HepG2 (cell line): ENCODE data around the gene TEKTIP1. TPM values are rescaled to one million over a fixed set of nuclear protein-coding genes. Genes with fewer than 3 reads are reported as not detected.
A peak's percentile ranks its signal among the peaks of the same experiment; 100 is the strongest.

Source experiments
- AGO1 ChIP-seq: fragments of 200-400 bp; formaldehyde crosslinking; IDR thresholded peaks from 2 replicates; pipeline ENCODE4 v1.6.1; 2017; ENCODE audit warnings: mild to moderate bottlenecking, low read depth, low read length, moderate library complexity; ENCODE audit not compliant: poor library complexity, severe bottlenecking
- ARID2 ChIP-seq: sonication (generic); formaldehyde crosslinking; IDR thresholded peaks from 2 replicates; pipeline ENCODE4 v1.8.1; 2022; ENCODE audit warnings: mild to moderate bottlenecking, missing genetic modification reagents, borderline replicate concordance
- ATF7-NPFF ChIP-seq: sonication (generic); formaldehyde crosslinking; IDR thresholded peaks from 2 replicates; pipeline ENCODE4 v1.8.1; 2023; ENCODE audit warnings: mild to moderate bottlenecking, low read depth, missing genetic modification reagents, moderate library complexity
- CBX2 ChIP-seq, 2 experiments: fragments of 200-600 bp in 1 of 2; sonication (generic); formaldehyde crosslinking in 1 of 2; IDR thresholded peaks; 2 replicates each; pipeline versions ENCODE4 v1.7.0 to v1.8.1; 2018 to 2022; ENCODE audit warnings: low read depth in 2 of 2, low read length in 1 of 2, mild to moderate bottlenecking in 1 of 2, missing genetic modification reagents in 1 of 2
- GATAD2A ChIP-seq: IDR thresholded peaks from 2 replicates; pipeline ENCODE4 v1.6.1; 2016
- HNF4G ChIP-seq, 2 experiments: sonication (generic) in 1 of 2; formaldehyde crosslinking in 1 of 2; IDR thresholded peaks; 2 replicates each; pipeline versions ENCODE4 v1.4.0 to v1.6.1; 2011 to 2020; ENCODE audit warnings: borderline replicate concordance in 2 of 2, low read depth in 2 of 2, mild to moderate bottlenecking in 2 of 2, low read length in 1 of 2, missing genetic modification reagents in 1 of 2, moderate library complexity in 1 of 2
- HOXD1 ChIP-seq: sonication (generic); formaldehyde crosslinking; IDR thresholded peaks from 2 replicates; pipeline ENCODE4 v1.5.0; 2020; ENCODE audit warnings: missing genetic modification reagents
- IRX3 ChIP-seq: sonication (generic); formaldehyde crosslinking; IDR thresholded peaks from 2 replicates; pipeline ENCODE4 v1.8.1; 2023; ENCODE audit warnings: mild to moderate bottlenecking, low read depth, missing genetic modification reagents, borderline replicate concordance
- MTA1 ChIP-seq: sonication (generic); formaldehyde crosslinking; IDR thresholded peaks from 2 replicates; pipeline ENCODE4 v1.4.0; 2020; ENCODE audit warnings: missing genetic modification reagents, mild to moderate bottlenecking, borderline replicate concordance
- ONECUT2 ChIP-seq: sonication (generic); formaldehyde crosslinking; IDR thresholded peaks from 2 replicates; pipeline ENCODE4 v1.4.0; 2020; ENCODE audit warnings: missing genetic modification reagents
- RXRA ChIP-seq: sonication (generic); formaldehyde crosslinking; IDR thresholded peaks from 2 replicates; pipeline ENCODE4 v1.5.1; 2020; ENCODE audit warnings: missing genetic modification reagents
- SAP130 ChIP-seq: IDR thresholded peaks from 2 replicates; pipeline ENCODE4 v1.6.1; 2016; ENCODE audit warnings: low read depth
- SMC3 ChIP-seq: IDR thresholded peaks from 2 replicates; pipeline ENCODE4 v1.6.1; 2011; ENCODE audit warnings: low read length, improper control_type of control experiment
- SOX13 ChIP-seq, 3 experiments: fragments of 450-650 bp in 1 of 3; sonication (generic) in 1 of 3; formaldehyde crosslinking in 1 of 3; IDR thresholded peaks in 2 of 3; conservative IDR thresholded peaks in 1 of 3; 2 replicates each; pipeline versions ENCODE4 v1.5.0 to v1.6.1; 2016 to 2020; ENCODE audit warnings: antibody characterized with exemption in 1 of 3, mild to moderate bottlenecking in 1 of 3, missing compliant biosample characterization in 1 of 3, missing genetic modification reagents in 1 of 3, moderate library complexity in 1 of 3
- SP1 ChIP-seq, 2 experiments: fragments of 450-650 bp in 1 of 2; sonication (generic) in 1 of 2; formaldehyde crosslinking in 1 of 2; IDR thresholded peaks; 2 replicates each; pipeline versions ENCODE4 v1.4.0 to v1.6.1; 2016 to 2020; ENCODE audit warnings: missing genetic modification reagents in 1 of 2
- SRY ChIP-seq: sonication (generic); formaldehyde crosslinking; IDR thresholded peaks from 2 replicates; pipeline ENCODE4 v1.8.0; 2022; ENCODE audit warnings: mild to moderate bottlenecking, missing genetic modification reagents
- ZFP82 ChIP-seq: sonication (generic); formaldehyde crosslinking; IDR thresholded peaks from 2 replicates; pipeline ENCODE4 v1.5.1; 2020; ENCODE audit warnings: mild to moderate bottlenecking, missing genetic modification reagents, borderline replicate concordance
- ZNF44 ChIP-seq: sonication (generic); formaldehyde crosslinking; IDR thresholded peaks from 2 replicates; pipeline ENCODE4 v1.5.1; 2020; ENCODE audit warnings: mild to moderate bottlenecking, missing genetic modification reagents
- ZNF543 ChIP-seq: sonication (generic); formaldehyde crosslinking; IDR thresholded peaks from 2 replicates; pipeline ENCODE4 v1.4.0; 2020; ENCODE audit warnings: mild to moderate bottlenecking, missing genetic modification reagents
- ZNF7 ChIP-seq: IDR thresholded peaks from 2 replicates; pipeline ENCODE4 v1.6.1; 2016; ENCODE audit warnings: missing biosample characterization, missing genetic modification reagents
- ZNF790 ChIP-seq: sonication (generic); formaldehyde crosslinking; IDR thresholded peaks from 2 replicates; pipeline ENCODE4 v1.8.0; 2022; ENCODE audit warnings: missing genetic modification reagents, mild to moderate bottlenecking, borderline replicate concordance
- ZNF816 ChIP-seq: sonication (generic); formaldehyde crosslinking; IDR thresholded peaks from 2 replicates; pipeline ENCODE4 v1.8.0; 2022; ENCODE audit warnings: missing genetic modification reagents, mild to moderate bottlenecking, borderline replicate concordance
- polyA plus RNA-seq, 8 experiments: library from polyadenylated mRNA; depleted of rRNA in 3 of 8; stranded (reverse) in 7 of 8; unstranded in 1 of 8; fragments of >200 nt; fragmentation: Illumina TruSeq in 4 of 8; extraction: Trizol in 4 of 8; gene quantifications; 2 replicates each; pipeline versions ENCODE4 v1.2.1 to v1.2.3, GENCODE V29; 2011 to 2016; ENCODE audit warnings: low read depth in 4 of 8, missing spikeins in 1 of 8, mixed read lengths in 1 of 8; ENCODE audit not compliant: insufficient read depth in 1 of 8
- total RNA-seq, 5 experiments: library from RNA; depleted of rRNA; stranded (reverse); fragments of >200 nt; fragmentation: Illumina TruSeq; extraction: Trizol; gene quantifications; 2 replicates each; pipeline ENCODE4 v1.2.3, GENCODE V29; 2016; ENCODE audit warnings: low read depth in 1 of 5
- TF ChIP-seq, protein P1 (sequence below): sonication (generic); formaldehyde crosslinking; IDR thresholded peaks from 2 replicates; pipeline ENCODE4 v1.5.0; 2020; ENCODE audit warnings: mild to moderate bottlenecking, low read depth, missing genetic modification reagents, borderline replicate concordance
- TF ChIP-seq, protein P2 (sequence below): sonication (generic); formaldehyde crosslinking; IDR thresholded peaks from 2 replicates; pipeline ENCODE4 v1.5.0; 2020; ENCODE audit warnings: missing genetic modification reagents, mild to moderate bottlenecking, borderline replicate concordance
- TF ChIP-seq, protein P3 (sequence below): sonication (generic); formaldehyde crosslinking; IDR thresholded peaks from 2 replicates; pipeline ENCODE4 v1.8.0; 2022; ENCODE audit warnings: mild to moderate bottlenecking, missing genetic modification reagents, moderate library complexity

TEKTIP1 gene
- total and polyA plus RNA-seq, 2 of the 13 experiments (the other 11 are each of a cell fraction or from before 2014, with no cell fraction given) = not detected

DNA sequence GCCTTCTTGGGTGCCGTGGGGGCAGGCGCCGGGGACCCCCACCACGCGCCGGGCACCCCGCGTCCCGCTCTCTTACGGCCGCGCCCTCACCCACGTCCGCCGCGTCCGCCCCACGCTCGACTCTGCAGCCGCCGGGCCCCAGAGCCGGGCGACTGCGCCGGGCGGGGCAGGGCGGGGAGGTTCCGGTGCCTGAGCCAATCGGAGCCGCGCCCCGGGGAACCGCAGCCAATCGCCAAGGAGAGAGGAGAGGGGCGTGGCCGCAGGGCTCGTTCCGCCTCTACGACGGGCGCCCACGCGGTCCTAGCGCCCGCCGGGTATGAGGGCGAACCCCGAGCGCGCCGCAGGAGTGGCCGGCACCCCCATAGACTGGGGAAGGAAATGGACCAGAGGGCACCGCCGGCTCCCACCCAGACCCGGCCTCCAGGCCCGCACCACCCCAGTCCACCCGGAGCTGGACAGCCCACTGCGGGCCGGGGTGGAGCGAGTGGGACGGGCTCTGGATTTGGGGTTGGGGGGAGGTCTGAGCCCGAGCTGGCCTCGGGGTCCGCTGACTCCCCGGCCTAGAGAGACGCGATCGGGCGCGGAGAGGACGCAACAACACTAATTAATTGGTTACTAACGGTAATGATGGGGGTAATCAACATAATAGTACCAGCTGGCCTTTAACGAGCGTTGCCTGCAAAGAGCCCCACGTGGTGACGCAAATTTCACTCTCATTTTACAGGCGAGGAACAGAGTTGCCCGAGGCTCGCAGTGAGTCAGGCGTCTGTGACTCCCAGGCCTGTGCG lies 18.7 kb downstream of the TEKTIP1 start, which contains the start of gene MFSD12 (continued):
- TF ChIP-seq, protein P1, sequence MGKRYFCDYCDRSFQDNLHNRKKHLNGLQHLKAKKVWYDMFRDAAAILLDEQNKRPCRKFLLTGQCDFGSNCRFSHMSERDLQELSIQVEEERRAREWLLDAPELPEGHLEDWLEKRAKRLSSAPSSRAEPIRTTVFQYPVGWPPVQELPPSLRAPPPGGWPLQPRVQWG (CRISPR knock-in tag) = no peak
- TF ChIP-seq SOX13 (IDR thresholded peaks at IDR 0.05) = no peak
- TF ChIP-seq SOX13 (CRISPR knock-in tag; conservative IDR thresholded peaks at IDR 0.05 in 1 of 2, IDR thresholded peaks at IDR 0.05 in 1 of 2) = peak in 1 of 2 experiments; percentile 30; a peak in 1 of 4 replicates
- no peak for TF ChIP-seq SMC3
- TF ChIP-seq ZNF44 (CRISPR knock-in tag) = no peak
- TF ChIP-seq ZNF816 (CRISPR knock-in tag) = peak; percentile 29; the same call in 1 of the 2 replicates
- no peak for TF ChIP-seq ZNF7 (CRISPR knock-in tag)
- TF ChIP-seq HOXD1 (CRISPR knock-in tag) = peak; percentile 48; the same call in 1 of the 2 replicates
- TF ChIP-seq IRX3 = no peak
- TF ChIP-seq ZFP82 (CRISPR knock-in tag) = 0 out of 2 replicates have a peak, but pooled peaks have one; percentile 33
- TF ChIP-seq ATF7-NPFF (CRISPR knock-in tag) = peak; percentile 55; the same call in 1 of the 2 replicates
- peak; percentile 70 for TF ChIP-seq SAP130 (CRISPR knock-in tag)
- TF ChIP-seq ZNF790 (CRISPR knock-in tag) = peak; percentile 33; the same call in 1 of the 2 replicates
- 0 out of 2 replicates have a peak, but pooled peaks have one; percentile 62 for TF ChIP-seq ZNF543 (CRISPR knock-in tag)
- TF ChIP-seq, protein P2, sequence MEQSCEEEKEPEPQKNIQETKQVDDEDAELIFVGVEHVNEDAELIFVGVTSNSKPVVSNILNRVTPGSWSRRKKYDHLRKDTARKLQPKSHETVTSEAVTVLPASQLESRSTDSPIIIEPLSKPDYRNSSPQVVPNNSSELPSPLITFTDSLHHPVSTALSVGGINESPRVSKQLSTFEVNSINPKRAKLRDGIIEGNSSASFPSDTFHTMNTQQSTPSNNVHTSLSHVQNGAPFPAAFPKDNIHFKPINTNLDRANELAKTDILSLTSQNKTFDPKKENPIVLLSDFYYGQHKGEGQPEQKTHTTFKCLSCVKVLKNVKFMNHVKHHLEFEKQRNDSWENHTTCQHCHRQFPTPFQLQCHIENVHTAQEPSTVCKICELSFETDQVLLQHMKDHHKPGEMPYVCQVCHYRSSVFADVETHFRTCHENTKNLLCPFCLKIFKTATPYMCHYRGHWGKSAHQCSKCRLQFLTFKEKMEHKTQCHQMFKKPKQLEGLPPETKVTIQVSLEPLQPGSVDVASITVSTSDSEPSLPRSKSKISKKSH (CRISPR knock-in tag) = 0 out of 2 replicates have a peak, but pooled peaks have one; percentile 34
- TF ChIP-seq RXRA = 0 out of 2 replicates have a peak, but pooled peaks have one; percentile 47
- TF ChIP-seq SP1 (IDR thresholded peaks at IDR 0.05) = no peak
- TF ChIP-seq SP1 (CRISPR knock-in tag; IDR thresholded peaks at IDR 0.05) = peak; percentile 98
- TF ChIP-seq GATAD2A (CRISPR knock-in tag) = peak; percentile 29; the same call in 1 of the 2 replicates
- TF ChIP-seq, protein P3, sequence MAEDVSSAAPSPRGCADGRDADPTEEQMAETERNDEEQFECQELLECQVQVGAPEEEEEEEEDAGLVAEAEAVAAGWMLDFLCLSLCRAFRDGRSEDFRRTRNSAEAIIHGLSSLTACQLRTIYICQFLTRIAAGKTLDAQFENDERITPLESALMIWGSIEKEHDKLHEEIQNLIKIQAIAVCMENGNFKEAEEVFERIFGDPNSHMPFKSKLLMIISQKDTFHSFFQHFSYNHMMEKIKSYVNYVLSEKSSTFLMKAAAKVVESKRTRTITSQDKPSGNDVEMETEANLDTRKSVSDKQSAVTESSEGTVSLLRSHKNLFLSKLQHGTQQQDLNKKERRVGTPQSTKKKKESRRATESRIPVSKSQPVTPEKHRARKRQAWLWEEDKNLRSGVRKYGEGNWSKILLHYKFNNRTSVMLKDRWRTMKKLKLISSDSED (CRISPR knock-in tag) = no peak
- TF ChIP-seq CBX2 (IDR thresholded peaks at IDR 0.05; ENCODE audit: low read depth, low read length) = no peak
- TF ChIP-seq CBX2 (CRISPR knock-in tag; IDR thresholded peaks at IDR 0.05; ENCODE audit: low read depth) = no peak
- TF ChIP-seq SRY (CRISPR knock-in tag) = 0 out of 2 replicates have a peak, but pooled peaks have one; percentile 40
- no peak for TF ChIP-seq MTA1 (CRISPR knock-in tag)
- TF ChIP-seq AGO1 = peak; percentile 47
- TF ChIP-seq ONECUT2 = no peak
- TF ChIP-seq HNF4G (IDR thresholded peaks at IDR 0.05; ENCODE audit: borderline replicate concordance, low read depth, low read length) = no peak
- no peak for TF ChIP-seq HNF4G (CRISPR knock-in tag; IDR thresholded peaks at IDR 0.05; ENCODE audit: borderline replicate concordance, low read depth)
- TF ChIP-seq ARID2 (CRISPR knock-in tag) = peak; percentile 38
